B cell (primary cell): ENCODE data around the gene PLEKHN1. TPM values are rescaled to one million over a fixed set of nuclear protein-coding genes. Genes with fewer than 3 reads are reported as not detected.

Experiments used
- ATAC-seq: fragments of 200-7000 bp; cut with Tn5 transposase; one replicate; pipeline ENCODE4 v1.10.0; 2021; ENCODE audit warnings: low read depth, mild to moderate bottlenecking, moderate number of reproducible peaks, moderate library complexity
- CTCF ChIA-PET: fragments of 350-600 bp; sonication (Branson Sonifier 250); formaldehyde crosslinking; loops from one replicate; lab custom pipeline; 2021; ENCODE audit warnings: antibody characterized with exemption, inconsistent platforms; lab: Charles Lee
- POLR2A ChIA-PET: fragments of 350-600 bp; sonication (Branson Sonifier 250); formaldehyde crosslinking; loops from one replicate; lab custom pipeline; 2021; ENCODE audit warnings: antibody characterized with exemption; lab: Charles Lee
- DNase-seq: peaks from one replicate; pipeline ENCODE4 v3.0.0; 2013
- H2AFZ ChIP-seq: 2 replicates; pipeline ENCODE4 v1.6.1; 2012; ENCODE audit warnings: mild to moderate bottlenecking, low read depth, low read length; ENCODE audit not compliant: insufficient read depth, poor library complexity, severe bottlenecking
- H3K27ac ChIP-seq, 2 donors: 1 replicate in 1 of 2; 2 replicates in 1 of 2; pipeline ENCODE4 v1.5.1; 2012 to 2013; ENCODE audit warnings: low read length in 2 of 2, mild to moderate bottlenecking in 2 of 2, moderate library complexity in 1 of 2
- H3K27me3 ChIP-seq, 4 experiments: fragments of 200-600 bp in 1 of 4; sonication (generic) in 1 of 4; replicated peaks in 1 of 4; 1 replicate in 2 of 4; 2 replicates in 2 of 4; pipeline versions ENCODE4 v1.6.1 to v1.7.0; 2013 to 2016; ENCODE audit warnings: low read length in 3 of 4, mild to moderate bottlenecking in 2 of 4, mixed read lengths in 1 of 4, moderate library complexity in 1 of 4; ENCODE audit not compliant: insufficient read depth in 4 of 4, control insufficient read depth in 3 of 4; ENCODE audit errors: control extremely low read depth in 1 of 4
- H3K36me3 ChIP-seq, 2 experiments: replicated peaks in 1 of 2; 1 replicate in 1 of 2; 2 replicates in 1 of 2; pipeline versions ENCODE4 v1.6.1 to v1.7.1; 2013; ENCODE audit warnings: low read length in 1 of 2; ENCODE audit not compliant: insufficient read depth in 2 of 2, control insufficient read depth in 1 of 2; ENCODE audit errors: control extremely low read depth in 1 of 2, extremely low read depth in 1 of 2
- H3K4me1 ChIP-seq, 2 donors: fragments of 200-600 bp in 1 of 2; sonication (generic) in 1 of 2; 1 replicate in 1 of 2; 2 replicates in 1 of 2; pipeline versions ENCODE4 v1.5.1 to v1.6.1; 2013 to 2017; ENCODE audit warnings: low read length in 2 of 2; ENCODE audit not compliant: control insufficient read depth in 2 of 2, insufficient read depth in 2 of 2
- H3K4me2 ChIP-seq: replicated peaks from 2 replicates; pipeline ENCODE3; 2012; ENCODE audit warnings: mild to moderate bottlenecking, low read depth, low read length; ENCODE audit not compliant: poor library complexity, severe bottlenecking
- H3K4me3 ChIP-seq, 5 experiments: fragments of 200-600 bp in 1 of 5; sonication (generic) in 1 of 5; 1 replicate in 3 of 5; 2 replicates in 2 of 5; pipeline versions ENCODE4 v1.5.1 to v1.7.0; 2011 to 2016; ENCODE audit warnings: low read length in 4 of 5, mild to moderate bottlenecking in 4 of 5, low read depth in 2 of 5, control low read depth in 1 of 5, moderate library complexity in 1 of 5; ENCODE audit not compliant: insufficient read depth in 1 of 5; ENCODE audit errors: control extremely low read depth in 1 of 5, extremely low read depth in 1 of 5
- H3K79me2 ChIP-seq: fragments of 200-600 bp; sonication (generic); one replicate; pipeline ENCODE4 v1.6.0; 2016; ENCODE audit warnings: low read length; ENCODE audit not compliant: control insufficient read depth, insufficient read depth
- H3K9ac ChIP-seq: fragments of 200-600 bp; sonication (generic); 2 replicates; pipeline ENCODE4 v1.6.1; 2017; ENCODE audit warnings: mild to moderate bottlenecking, low read length, moderate library complexity
- H3K9me3 ChIP-seq, 3 donors: one replicate each; pipeline versions ENCODE4 v1.6.1 to v1.7.1; 2013; ENCODE audit warnings: low read length in 2 of 3; ENCODE audit not compliant: control insufficient read depth in 2 of 3, insufficient read depth in 1 of 3; ENCODE audit errors: control extremely low read depth in 1 of 3
- H4K20me1 ChIP-seq: 2 replicates; pipeline ENCODE4 v1.6.0; 2012; ENCODE audit warnings: mild to moderate bottlenecking, low read length; ENCODE audit not compliant: insufficient read depth, control insufficient read depth, poor library complexity, severe bottlenecking
- H3K27ac Mint-ChIP-seq: one replicate; pipeline ENCODE4 v1.8.0; 2021; ENCODE audit warnings: mixed read lengths
- H3K27me3 Mint-ChIP-seq: one replicate; pipeline ENCODE4 v1.8.0; 2021; ENCODE audit warnings: mixed read lengths
- H3K4me1 Mint-ChIP-seq: one replicate; pipeline ENCODE4 v1.8.0; 2021; ENCODE audit warnings: mixed read lengths
- H3K4me3 Mint-ChIP-seq: one replicate; pipeline ENCODE4 v1.8.0; 2021; ENCODE audit warnings: mixed read lengths
- H3K9me3 Mint-ChIP-seq: one replicate; pipeline ENCODE4 v1.8.0; 2022; ENCODE audit warnings: mixed read lengths; ENCODE audit not compliant: insufficient read depth
- EZH2 ChIP-seq: IDR thresholded peaks from 2 replicates; pipeline ENCODE4 v1.6.1; 2012; ENCODE audit warnings: borderline replicate concordance, low read depth, mild to moderate bottlenecking, moderate library complexity, low read length; ENCODE audit not compliant: insufficient read depth, poor library complexity, severe bottlenecking
- WGBS: methylation state at CpG from one replicate; pipeline ENCODE4 v1.1.5; 2013; ENCODE audit warnings: missing lambda C conversion rate; ENCODE audit not compliant: insufficient coverage; 5-methylcytosine and 5-hydroxymethylcytosine counted together
- intact Hi-C: fragments of 100-400 bp; cut with micrococcal nuclease; formaldehyde crosslinking; loops from one replicate; pipeline ENCODE4 v1.10.0; 2022
- polyA plus RNA-seq: library from polyadenylated mRNA; depleted of rRNA; stranded (reverse); fragments of >200 nt; gene quantifications from 2 replicates; pipeline ENCODE4 v1.2.3, GENCODE V29; 2012
- total RNA-seq, 2 donors: library from RNA; stranded (reverse); fragments of 120-200 nt in 1 of 2; gene quantifications; 1 replicate in 1 of 2; 2 replicates in 1 of 2; pipeline versions ENCODE4 v1.2.3 to v1.2.4, GENCODE V29; 2013 to 2022
- TF ChIP-seq, protein P1 (sequence below): fragments of 200-600 bp; IDR thresholded peaks from one replicate; pipeline ENCODE4 v1.8.0; 2022; ENCODE audit warnings: antibody characterized with exemption, mild to moderate bottlenecking

The PLEKHN1 gene
- total and polyA plus RNA-seq, 2 donors (not counting 1 experiment from before 2014, with no cell fraction given): 0.36 to 1.1 TPM

DNA sequence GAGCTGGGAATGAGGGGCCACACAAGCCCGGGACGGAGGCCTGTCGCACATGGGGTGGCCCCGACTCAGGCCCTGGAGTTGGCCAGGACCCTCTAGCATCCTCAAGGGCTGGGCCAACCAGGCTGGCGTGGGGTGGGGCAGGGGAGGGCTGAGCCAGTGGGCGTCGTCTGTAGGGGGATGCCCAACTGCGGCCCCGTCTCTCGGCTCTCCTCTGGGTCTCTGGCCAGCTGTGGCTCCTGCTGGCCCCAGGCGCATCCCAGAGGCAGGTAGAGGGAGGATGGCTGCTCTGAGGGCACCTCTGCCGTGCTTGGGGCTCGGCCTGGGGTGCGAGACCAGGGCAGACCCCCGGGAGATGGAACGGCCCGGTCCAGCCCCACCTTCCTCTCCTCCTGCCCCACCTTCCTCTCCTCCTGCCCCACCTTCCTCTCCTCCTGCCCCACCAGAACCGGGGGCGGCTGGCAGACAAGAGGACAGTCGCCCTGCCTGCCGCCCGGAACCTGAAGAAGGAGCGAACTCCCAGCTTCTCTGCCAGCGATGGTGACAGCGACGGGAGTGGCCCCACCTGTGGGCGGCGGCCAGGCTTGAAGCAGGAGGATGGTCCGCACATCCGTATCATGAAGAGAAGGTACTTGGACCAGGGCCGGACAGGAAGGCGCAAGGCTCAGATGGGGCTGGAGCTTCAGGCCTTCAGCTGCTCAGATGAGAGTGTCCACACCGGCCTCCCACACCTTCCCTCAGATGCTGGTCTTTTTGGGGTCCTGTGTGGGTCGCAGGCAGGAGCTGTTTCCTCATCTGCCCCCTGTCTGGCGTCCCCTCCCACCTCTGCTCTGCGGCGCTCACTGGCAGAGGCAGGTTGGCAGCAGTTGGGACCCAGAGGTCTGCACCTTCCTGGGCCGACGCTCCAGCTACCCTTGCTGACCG is 36.3 kb upstream of the PLEKHN1 start:
- intact Hi-C loops: no loop called here
- Histone ChIP-seq H3K79me2 (no peaks in the 10 kb centered on the region), H3K4me1 (peaks cover 7 to 13% of the 10 kb centered on the region in 2 donors), H3K36me3 (no peaks in the 10 kb centered on the region), H3K27me3 (peaks cover 0 to 60% (median 12%) of the 10 kb centered on the region in 4 experiments), H3K4me3 (no peak overlapping the region), H3K9me3 (no peaks in the 10 kb centered on the region), H3K27ac (no peak overlapping the region), H4K20me1 (no peaks in the 10 kb centered on the region), H2AFZ (no peak overlapping the region), H3K9ac (no peak overlapping the region), H3K4me2 (no peak overlapping the region)
- ATAC-seq (no peak), DNase-seq (no peak)
- ChIA-PET CTCF (no interaction called here), POLR2A (no interaction called here)
- Mint-ChIP-seq H3K27me3 (peaks cover 30% of the 10 kb centered on the region), H3K4me3 (no peak overlapping the region), H3K27ac (no peak overlapping the region), H3K4me1 (peaks cover 6% of the 10 kb centered on the region), H3K9me3 (no peaks in the 10 kb centered on the region)
- WGBS: 90% methylated on average over 40 of the region's 40 CpGs
- TF ChIP-seq, protein P1, sequence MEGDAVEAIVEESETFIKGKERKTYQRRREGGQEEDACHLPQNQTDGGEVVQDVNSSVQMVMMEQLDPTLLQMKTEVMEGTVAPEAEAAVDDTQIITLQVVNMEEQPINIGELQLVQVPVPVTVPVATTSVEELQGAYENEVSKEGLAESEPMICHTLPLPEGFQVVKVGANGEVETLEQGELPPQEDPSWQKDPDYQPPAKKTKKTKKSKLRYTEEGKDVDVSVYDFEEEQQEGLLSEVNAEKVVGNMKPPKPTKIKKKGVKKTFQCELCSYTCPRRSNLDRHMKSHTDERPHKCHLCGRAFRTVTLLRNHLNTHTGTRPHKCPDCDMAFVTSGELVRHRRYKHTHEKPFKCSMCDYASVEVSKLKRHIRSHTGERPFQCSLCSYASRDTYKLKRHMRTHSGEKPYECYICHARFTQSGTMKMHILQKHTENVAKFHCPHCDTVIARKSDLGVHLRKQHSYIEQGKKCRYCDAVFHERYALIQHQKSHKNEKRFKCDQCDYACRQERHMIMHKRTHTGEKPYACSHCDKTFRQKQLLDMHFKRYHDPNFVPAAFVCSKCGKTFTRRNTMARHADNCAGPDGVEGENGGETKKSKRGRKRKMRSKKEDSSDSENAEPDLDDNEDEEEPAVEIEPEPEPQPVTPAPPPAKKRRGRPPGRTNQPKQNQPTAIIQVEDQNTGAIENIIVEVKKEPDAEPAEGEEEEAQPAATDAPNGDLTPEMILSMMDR: no peak
- TF ChIP-seq EZH2: no peak

DNA sequence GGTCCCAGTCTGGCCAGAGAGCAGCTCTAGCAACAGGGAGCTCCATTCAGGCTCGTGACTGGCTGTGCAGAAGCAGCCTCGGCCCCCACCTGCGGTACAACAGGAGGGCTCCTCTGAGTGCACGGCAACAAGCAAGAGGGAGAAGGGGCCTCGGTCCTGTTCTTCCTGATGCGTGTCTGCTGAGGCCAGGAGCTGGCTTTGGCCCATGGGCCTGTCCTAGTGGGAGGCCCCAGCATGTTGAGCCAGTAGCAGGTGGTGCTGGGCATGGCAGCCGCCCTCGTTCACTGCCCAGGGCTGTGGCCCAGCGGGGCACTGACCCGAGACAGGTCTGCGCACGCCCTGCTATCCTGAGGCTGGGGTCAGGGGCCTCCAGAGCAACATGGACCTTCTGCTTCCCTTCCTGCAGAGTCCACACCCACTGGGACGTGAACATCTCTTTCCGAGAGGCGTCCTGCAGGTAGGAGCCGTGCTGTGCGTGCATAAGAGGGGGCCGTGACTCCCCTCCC is 35.6 kb upstream of the PLEKHN1 start:
- Mint-ChIP-seq H3K4me3 (no peak overlapping the region), H3K4me1 (peaks cover 5% of the 10 kb centered on the region), H3K27me3 (peaks cover 31% of the 10 kb centered on the region), H3K27ac (no peak overlapping the region), H3K9me3 (no peaks in the 10 kb centered on the region)
- Histone ChIP-seq H3K4me1 (peaks cover 7 to 15% of the 10 kb centered on the region in 2 donors), H2AFZ (no peak overlapping the region), H3K4me2 (no peak overlapping the region), H3K9ac (no peak overlapping the region), H3K79me2 (no peaks in the 10 kb centered on the region), H3K27me3 (peaks cover 0 to 63% (median 13%) of the 10 kb centered on the region in 4 experiments), H4K20me1 (no peaks in the 10 kb centered on the region), H3K36me3 (no peaks in the 10 kb centered on the region), H3K9me3 (peaks cover 0 to 4% (median 0%) of the 10 kb centered on the region in 3 donors), H3K27ac (no peak overlapping the region), H3K4me3 (no peak overlapping the region)
- ChIA-PET POLR2A (no interaction called here), CTCF (no interaction called here)
- DNase-seq (no peak), ATAC-seq (no peak)
- intact Hi-C loops: no loop called here
- TF ChIP-seq EZH2: no peak
- TF ChIP-seq, protein P1: no peak
- WGBS: 87% methylated on average over 17 of the region's 18 CpGs
